ENCODE data around the gene ISCU. TPM values are rescaled to one million over a fixed set of nuclear protein-coding genes. Genes with fewer than 3 reads are reported as not detected.
A peak's percentile ranks its signal among the peaks of the same experiment; 100 is the strongest.

Gene ISCU
- total and polyA plus RNA-seq, 9 of the 15 experiments (the other 6 are each of a cell fraction or from before 2014, with no cell fraction given): 15.9 to 92.5 (median 77.3) TPM

GRCh38 chr12:108560752-108561719 lies 1.4 kb upstream of the ISCU start, which contains the start of gene SART3 (continued):
- TF ChIP-seq MCM2 (IDR thresholded peaks at IDR 0.05; ENCODE audit: low read depth): no peak
- TF ChIP-seq FOXJ2 (tag; IDR thresholded peaks at IDR 0.05): no peak
- TF ChIP-seq IRF1 (CRISPR knock-in tag; IDR thresholded peaks at IDR 0.05; ENCODE audit: borderline replicate concordance): no peak
- no peak for TF ChIP-seq TFAM (CRISPR knock-in tag; conservative IDR thresholded peaks at IDR 0.05)
- TF ChIP-seq PHF20 (IDR thresholded peaks at IDR 0.05; ENCODE audit: partially characterized antibody): peak; percentile 85
- TF ChIP-seq, protein P1, sequence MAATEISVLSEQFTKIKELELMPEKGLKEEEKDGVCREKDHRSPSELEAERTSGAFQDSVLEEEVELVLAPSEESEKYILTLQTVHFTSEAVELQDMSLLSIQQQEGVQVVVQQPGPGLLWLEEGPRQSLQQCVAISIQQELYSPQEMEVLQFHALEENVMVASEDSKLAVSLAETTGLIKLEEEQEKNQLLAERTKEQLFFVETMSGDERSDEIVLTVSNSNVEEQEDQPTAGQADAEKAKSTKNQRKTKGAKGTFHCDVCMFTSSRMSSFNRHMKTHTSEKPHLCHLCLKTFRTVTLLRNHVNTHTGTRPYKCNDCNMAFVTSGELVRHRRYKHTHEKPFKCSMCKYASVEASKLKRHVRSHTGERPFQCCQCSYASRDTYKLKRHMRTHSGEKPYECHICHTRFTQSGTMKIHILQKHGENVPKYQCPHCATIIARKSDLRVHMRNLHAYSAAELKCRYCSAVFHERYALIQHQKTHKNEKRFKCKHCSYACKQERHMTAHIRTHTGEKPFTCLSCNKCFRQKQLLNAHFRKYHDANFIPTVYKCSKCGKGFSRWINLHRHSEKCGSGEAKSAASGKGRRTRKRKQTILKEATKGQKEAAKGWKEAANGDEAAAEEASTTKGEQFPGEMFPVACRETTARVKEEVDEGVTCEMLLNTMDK (IDR thresholded peaks at IDR 0.05; ENCODE audit: borderline replicate concordance, insufficient read depth, low read depth, low read length, poor library complexity, severe bottlenecking): no peak
- TF ChIP-seq, protein P2, sequence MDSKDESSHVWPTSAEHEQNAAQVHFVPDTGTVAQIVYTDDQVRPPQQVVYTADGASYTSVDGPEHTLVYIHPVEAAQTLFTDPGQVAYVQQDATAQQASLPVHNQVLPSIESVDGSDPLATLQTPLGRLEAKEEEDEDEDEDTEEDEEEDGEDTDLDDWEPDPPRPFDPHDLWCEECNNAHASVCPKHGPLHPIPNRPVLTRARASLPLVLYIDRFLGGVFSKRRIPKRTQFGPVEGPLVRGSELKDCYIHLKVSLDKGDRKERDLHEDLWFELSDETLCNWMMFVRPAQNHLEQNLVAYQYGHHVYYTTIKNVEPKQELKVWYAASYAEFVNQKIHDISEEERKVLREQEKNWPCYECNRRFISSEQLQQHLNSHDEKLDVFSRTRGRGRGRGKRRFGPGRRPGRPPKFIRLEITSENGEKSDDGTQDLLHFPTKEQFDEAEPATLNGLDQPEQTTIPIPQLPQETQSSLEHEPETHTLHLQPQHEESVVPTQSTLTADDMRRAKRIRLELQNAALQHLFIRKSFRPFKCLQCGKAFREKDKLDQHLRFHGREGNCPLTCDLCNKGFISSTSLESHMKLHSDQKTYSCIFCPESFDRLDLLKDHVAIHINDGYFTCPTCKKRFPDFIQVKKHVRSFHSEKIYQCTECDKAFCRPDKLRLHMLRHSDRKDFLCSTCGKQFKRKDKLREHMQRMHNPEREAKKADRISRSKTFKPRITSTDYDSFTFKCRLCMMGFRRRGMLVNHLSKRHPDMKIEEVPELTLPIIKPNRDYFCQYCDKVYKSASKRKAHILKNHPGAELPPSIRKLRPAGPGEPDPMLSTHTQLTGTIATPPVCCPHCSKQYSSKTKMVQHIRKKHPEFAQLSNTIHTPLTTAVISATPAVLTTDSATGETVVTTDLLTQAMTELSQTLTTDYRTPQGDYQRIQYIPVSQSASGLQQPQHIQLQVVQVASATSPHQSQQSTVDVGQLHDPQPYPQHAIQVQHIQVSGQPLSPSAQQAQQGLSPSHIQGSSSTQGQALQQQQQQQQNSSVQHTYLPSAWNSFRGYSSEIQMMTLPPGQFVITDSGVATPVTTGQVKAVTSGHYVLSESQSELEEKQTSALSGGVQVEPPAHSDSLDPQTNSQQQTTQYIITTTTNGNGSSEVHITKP (IDR thresholded peaks at IDR 0.05; ENCODE audit: partially characterized antibody): no peak
- no peak for TF ChIP-seq ZKSCAN3 (CRISPR knock-in tag; IDR thresholded peaks at IDR 0.05)
- TF ChIP-seq ZNF696 (CRISPR knock-in tag; conservative IDR thresholded peaks at IDR 0.05): no peak
- TF ChIP-seq TEAD1 (CRISPR knock-in tag; IDR thresholded peaks at IDR 0.05): peak; percentile 68 to 72; a peak in 3 of 4 replicates
- no peak for TF ChIP-seq ZNF589 (CRISPR knock-in tag; IDR thresholded peaks at IDR 0.05; ENCODE audit: low read depth)
- TF ChIP-seq NCOA2 (IDR thresholded peaks at IDR 0.05; ENCODE audit: partially characterized antibody in 2 of 2): peak in 1 of 2 experiments; percentile 98
- TF ChIP-seq, protein P3, sequence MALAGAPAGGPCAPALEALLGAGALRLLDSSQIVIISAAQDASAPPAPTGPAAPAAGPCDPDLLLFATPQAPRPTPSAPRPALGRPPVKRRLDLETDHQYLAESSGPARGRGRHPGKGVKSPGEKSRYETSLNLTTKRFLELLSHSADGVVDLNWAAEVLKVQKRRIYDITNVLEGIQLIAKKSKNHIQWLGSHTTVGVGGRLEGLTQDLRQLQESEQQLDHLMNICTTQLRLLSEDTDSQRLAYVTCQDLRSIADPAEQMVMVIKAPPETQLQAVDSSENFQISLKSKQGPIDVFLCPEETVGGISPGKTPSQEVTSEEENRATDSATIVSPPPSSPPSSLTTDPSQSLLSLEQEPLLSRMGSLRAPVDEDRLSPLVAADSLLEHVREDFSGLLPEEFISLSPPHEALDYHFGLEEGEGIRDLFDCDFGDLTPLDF (CRISPR knock-in tag; IDR thresholded peaks at IDR 0.05): no peak; the same call in 1 of the 2 replicates
- peak; percentile 72 for TF ChIP-seq MYC (IDR thresholded peaks at IDR 0.05; ENCODE audit: low read depth, low read length)
- TF ChIP-seq MYC (CRISPR knock-in tag; IDR thresholded peaks at IDR 0.05; ENCODE audit: borderline replicate concordance, low read depth): no peak
- no peak for TF ChIP-seq BHLHE40 (IDR thresholded peaks at IDR 0.05; ENCODE audit: low read length)
- peak; percentile 97 for TF ChIP-seq HNRNPLL (IDR thresholded peaks at IDR 0.05; ENCODE audit: low read depth, low read length, poor library complexity, severe bottlenecking)
